H9 (cell line): ENCODE measurements around the gene MYB. TPM values are rescaled to one million over a fixed set of nuclear protein-coding genes. Genes with fewer than 3 reads are reported as not detected.

Experiments used
- DNase-seq: peaks from one replicate; pipeline ENCODE4 v3.0.0-alpha.2; 2017
- H2AFZ ChIP-seq: one replicate; pipeline ENCODE4 v1.6.1; 2013; ENCODE audit warnings: mild to moderate bottlenecking, low read length, control low read depth, moderate library complexity
- H2AK5ac ChIP-seq: 2 replicates; pipeline ENCODE4 v1.6.1; 2013; ENCODE audit warnings: low read length, control low read depth, mixed read lengths; ENCODE audit not compliant: insufficient read length
- H2BK120ac ChIP-seq: one replicate; pipeline ENCODE4 v1.6.1; 2013; ENCODE audit warnings: low read depth, mild to moderate bottlenecking, low read length, control low read depth, inconsistent platforms; ENCODE audit not compliant: poor library complexity, severe bottlenecking
- H2BK12ac ChIP-seq: 2 replicates; pipeline ENCODE4 v1.6.1; 2013; ENCODE audit warnings: low read length, control low read depth, mixed read lengths, low read depth; ENCODE audit not compliant: insufficient read length
- H2BK15ac ChIP-seq: 2 replicates; pipeline ENCODE4 v1.6.1; 2013; ENCODE audit warnings: low read depth, low read length, control low read depth
- H2BK20ac ChIP-seq: one replicate; pipeline ENCODE4 v1.6.1; 2013; ENCODE audit warnings: low read depth, mild to moderate bottlenecking, low read length, control low read depth, inconsistent platforms; ENCODE audit not compliant: poor library complexity, severe bottlenecking
- H2BK5ac ChIP-seq: 2 replicates; pipeline ENCODE4 v1.6.1; 2013; ENCODE audit warnings: low read length, control low read depth, mixed read lengths; ENCODE audit not compliant: insufficient read length
- H3K14ac ChIP-seq: 2 replicates; pipeline ENCODE4 v1.6.1; 2013; ENCODE audit warnings: low read length, control low read depth; ENCODE audit not compliant: insufficient read depth
- H3K18ac ChIP-seq: 2 replicates; pipeline ENCODE4 v1.6.1; 2013; ENCODE audit warnings: low read depth, mild to moderate bottlenecking, mixed read lengths, low read length, control low read depth; ENCODE audit not compliant: insufficient read length
- H3K23ac ChIP-seq: 2 replicates; pipeline ENCODE4 v1.6.1; 2013; ENCODE audit warnings: low read length, control low read depth, mixed read lengths, low read depth; ENCODE audit not compliant: insufficient read length
- H3K23me2 ChIP-seq: 2 replicates; pipeline ENCODE4 v1.6.1; 2013; ENCODE audit warnings: low read depth, mild to moderate bottlenecking, mixed read lengths, low read length, control low read depth; ENCODE audit not compliant: insufficient read length, poor library complexity, severe bottlenecking
- H3K27ac ChIP-seq: 2 replicates; pipeline ENCODE4 v1.5.1; 2013; ENCODE audit warnings: low read length, control low read depth, mixed read lengths, low read depth; ENCODE audit not compliant: insufficient read length
- H3K27me3 ChIP-seq: 2 replicates; pipeline ENCODE4 v1.6.1; 2013; ENCODE audit warnings: low read length, control low read depth, inconsistent platforms; ENCODE audit not compliant: insufficient read depth
- H3K4ac ChIP-seq: 2 replicates; pipeline ENCODE4 v1.6.1; 2013; ENCODE audit warnings: low read depth, mild to moderate bottlenecking, control low read depth, inconsistent platforms, low read length, moderate library complexity
- H3K4me1 ChIP-seq: 2 replicates; pipeline ENCODE4 v1.6.1; 2013; ENCODE audit warnings: low read length, control low read depth, inconsistent platforms; ENCODE audit not compliant: insufficient read depth
- H3K4me2 ChIP-seq: 2 replicates; pipeline ENCODE4 v1.6.1; 2013; ENCODE audit warnings: low read length, control low read depth, mixed read lengths; ENCODE audit not compliant: insufficient read length, insufficient read depth
- H3K56ac ChIP-seq: 2 replicates; pipeline ENCODE4 v1.6.1; 2013; ENCODE audit warnings: low read depth, mild to moderate bottlenecking, mixed read lengths, low read length, control low read depth; ENCODE audit not compliant: insufficient read length
- H3K79me1 ChIP-seq: 2 replicates; pipeline ENCODE4 v1.6.1; 2013; ENCODE audit warnings: low read depth, mild to moderate bottlenecking, moderate library complexity, low read length, control low read depth, inconsistent platforms; ENCODE audit not compliant: insufficient read depth, poor library complexity, severe bottlenecking
- H3K79me2 ChIP-seq: 2 replicates; pipeline ENCODE4 v1.6.1; 2013; ENCODE audit warnings: low read length, control low read depth, inconsistent platforms; ENCODE audit not compliant: insufficient read depth
- H3K9ac ChIP-seq: 2 replicates; pipeline ENCODE4 v1.6.1; 2013; ENCODE audit warnings: low read length, control low read depth, mixed read lengths; ENCODE audit not compliant: insufficient read length; ENCODE audit errors: extremely low read depth
- H3K9me3 ChIP-seq: one replicate; pipeline ENCODE4 v1.6.1; 2013; ENCODE audit warnings: low read depth, low read length, inconsistent platforms; ENCODE audit not compliant: control insufficient read depth
- H3T11ph ChIP-seq: one replicate; pipeline ENCODE4 v1.6.1; 2013; ENCODE audit warnings: mild to moderate bottlenecking, low read length, control low read depth, inconsistent platforms
- H4K20me1 ChIP-seq: one replicate; pipeline ENCODE4 v1.6.1; 2013; ENCODE audit not compliant: control insufficient read depth, insufficient read length, insufficient read depth
- H4K5ac ChIP-seq: 2 replicates; pipeline ENCODE4 v1.6.1; 2013; ENCODE audit warnings: low read depth, mild to moderate bottlenecking, mixed read lengths, low read length, control low read depth; ENCODE audit not compliant: insufficient read length
- H4K8ac ChIP-seq: replicated peaks from 2 replicates; pipeline ENCODE4 v1.6.1; 2013; ENCODE audit warnings: low read length, control low read depth, mixed read lengths, low read depth; ENCODE audit not compliant: insufficient read length
- H4K91ac ChIP-seq: 2 replicates; pipeline ENCODE4 v1.6.1; 2013; ENCODE audit warnings: low read depth, mild to moderate bottlenecking, moderate library complexity, mixed read lengths, low read length, control low read depth; ENCODE audit not compliant: insufficient read length
- H3K27ac Mint-ChIP-seq, 3 experiments: 2 replicates in 2 of 3; 3 replicates in 1 of 3; pipeline ENCODE4 v1.8.0; 2020 to 2021; ENCODE audit warnings: mixed read lengths in 3 of 3, mild to moderate bottlenecking in 1 of 3, moderate library complexity in 1 of 3
- H3K27me3 Mint-ChIP-seq: 2 replicates; pipeline ENCODE4 v1.8.0; 2021; ENCODE audit warnings: low read depth, mild to moderate bottlenecking, moderate library complexity, mixed read lengths
- H3K36me3 Mint-ChIP-seq, 3 experiments: 2 replicates in 2 of 3; 3 replicates in 1 of 3; pipeline ENCODE4 v1.8.0; 2020 to 2021; ENCODE audit warnings: low read depth in 3 of 3, mixed read lengths in 3 of 3; ENCODE audit not compliant: insufficient read depth in 1 of 3
- H3K4me1 Mint-ChIP-seq, 2 experiments: 2 replicates each; pipeline ENCODE4 v1.8.0; 2020; ENCODE audit warnings: mixed read lengths in 2 of 2
- H3K4me3 Mint-ChIP-seq, 2 experiments: 2 replicates in 1 of 2; 3 replicates in 1 of 2; pipeline ENCODE4 v1.8.0; 2020 to 2021; ENCODE audit warnings: mild to moderate bottlenecking in 2 of 2, mixed read lengths in 2 of 2, moderate library complexity in 1 of 2
- H3K9me3 Mint-ChIP-seq, 2 experiments: 2 replicates in 1 of 2; 3 replicates in 1 of 2; pipeline ENCODE4 v1.8.0; 2020; ENCODE audit warnings: mild to moderate bottlenecking in 2 of 2, mixed read lengths in 2 of 2, moderate library complexity in 1 of 2
- WGBS: extraction: QIAGEN DNeasy Blood & Tissue Kit; methylation state at CpG from one replicate; pipeline ENCODE4 v1.1.7; 2013; ENCODE audit warnings: missing lambda C conversion rate, low lambda C conversion rate, mixed read lengths; ENCODE audit not compliant: insufficient read length; ENCODE audit errors: extremely low coverage; 5-methylcytosine and 5-hydroxymethylcytosine counted together
- total RNA-seq: library from RNA; stranded (reverse); gene quantifications from 2 replicates; pipeline ENCODE4 v1.2.1, GENCODE V29; 2021
- TF ChIP-seq, protein P1 (sequence below): fragments of 200-600 bp; sonication (generic); conservative IDR thresholded peaks from 3 replicates; pipeline ENCODE4 v1.8.0; 2021; ENCODE audit warnings: antibody characterized with exemption, mild to moderate bottlenecking

Gene MYB
- total RNA-seq, 1 experiment from 2014 or later, result 5.8 TPM

DNA sequence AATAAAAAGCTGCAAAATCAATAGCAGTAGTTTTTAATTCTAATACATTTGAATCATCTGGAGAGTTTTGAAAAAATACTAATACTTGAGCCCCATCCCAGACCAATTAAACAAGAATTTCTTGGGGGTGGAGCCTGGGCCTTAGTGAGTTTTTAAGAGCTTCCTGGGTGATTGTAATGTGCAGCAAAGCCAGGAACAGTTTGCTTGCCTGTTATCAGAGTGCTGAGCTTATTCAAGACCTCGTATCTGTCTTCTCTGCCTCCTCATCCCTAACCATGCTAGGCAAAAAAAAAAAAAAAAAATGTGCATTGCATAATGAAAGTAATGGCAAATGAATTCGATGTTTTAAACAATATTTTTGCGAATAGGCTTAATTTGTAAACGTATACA lies 36.4 kb upstream of the MYB start:
- WGBS, result no CpG with 5 or more reads among the region's 4 CpGs
- no peaks in the 10 kb centered on the region for H3K79me2 ChIP-seq
- TF ChIP-seq, protein P1, sequence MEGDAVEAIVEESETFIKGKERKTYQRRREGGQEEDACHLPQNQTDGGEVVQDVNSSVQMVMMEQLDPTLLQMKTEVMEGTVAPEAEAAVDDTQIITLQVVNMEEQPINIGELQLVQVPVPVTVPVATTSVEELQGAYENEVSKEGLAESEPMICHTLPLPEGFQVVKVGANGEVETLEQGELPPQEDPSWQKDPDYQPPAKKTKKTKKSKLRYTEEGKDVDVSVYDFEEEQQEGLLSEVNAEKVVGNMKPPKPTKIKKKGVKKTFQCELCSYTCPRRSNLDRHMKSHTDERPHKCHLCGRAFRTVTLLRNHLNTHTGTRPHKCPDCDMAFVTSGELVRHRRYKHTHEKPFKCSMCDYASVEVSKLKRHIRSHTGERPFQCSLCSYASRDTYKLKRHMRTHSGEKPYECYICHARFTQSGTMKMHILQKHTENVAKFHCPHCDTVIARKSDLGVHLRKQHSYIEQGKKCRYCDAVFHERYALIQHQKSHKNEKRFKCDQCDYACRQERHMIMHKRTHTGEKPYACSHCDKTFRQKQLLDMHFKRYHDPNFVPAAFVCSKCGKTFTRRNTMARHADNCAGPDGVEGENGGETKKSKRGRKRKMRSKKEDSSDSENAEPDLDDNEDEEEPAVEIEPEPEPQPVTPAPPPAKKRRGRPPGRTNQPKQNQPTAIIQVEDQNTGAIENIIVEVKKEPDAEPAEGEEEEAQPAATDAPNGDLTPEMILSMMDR, result no peak
- no peak overlapping the region for H2BK15ac ChIP-seq
- H3K4me1 ChIP-seq, result no peaks in the 10 kb centered on the region; the same call in 1 of the 2 replicates
- no peak overlapping the region for H3K27ac Mint-ChIP-seq
- H4K5ac ChIP-seq, result no peak overlapping the region
- H2AK5ac ChIP-seq, result no peak overlapping the region
- H4K20me1 ChIP-seq, result no peaks in the 10 kb centered on the region
- H3K4me3 Mint-ChIP-seq, result no peak overlapping the region
- H3K4me2 ChIP-seq, result no peak overlapping the region
- H3K27me3 ChIP-seq, result no peaks in the 10 kb centered on the region
- peaks cover 10 to 24% of the 10 kb centered on the region in 2 experiments for H3K4me1 Mint-ChIP-seq
- H3K18ac ChIP-seq, result no peak overlapping the region
- no peak overlapping the region for H3K4ac ChIP-seq
- no peak overlapping the region for H2AFZ ChIP-seq
- no peak overlapping the region for H3K14ac ChIP-seq
- no peak overlapping the region for H4K91ac ChIP-seq
- no peak overlapping the region for H2BK20ac ChIP-seq
- no peak overlapping the region for H4K8ac ChIP-seq
- H2BK120ac ChIP-seq, result no peak overlapping the region
- no peak for DNase-seq
- no peak overlapping the region for H2BK12ac ChIP-seq
- H3K36me3 Mint-ChIP-seq, result no peaks in the 10 kb centered on the region
- no peak overlapping the region for H3K23ac ChIP-seq
- H3K79me1 ChIP-seq, result no peaks in the 10 kb centered on the region
- H3K23me2 ChIP-seq, result no peaks in the 10 kb centered on the region
- no peaks in the 10 kb centered on the region for H3K9me3 Mint-ChIP-seq
- no peak overlapping the region for H3K9ac ChIP-seq
- H3K27me3 Mint-ChIP-seq, result no peaks in the 10 kb centered on the region; the same call in 1 of the 2 replicates
- H3T11ph ChIP-seq, result no peak overlapping the region
- H3K27ac ChIP-seq, result no peak overlapping the region
- no peaks in the 10 kb centered on the region for H3K9me3 ChIP-seq
- no peak overlapping the region for H2BK5ac ChIP-seq
- no peak overlapping the region for H3K56ac ChIP-seq
